ENCODE data around the gene HCRTR2.
"Not testable (repeated sequence)": the region's sequence is repeated elsewhere in the genome, so short reads cannot be mapped to it uniquely, and the experiment has no call there.

The HCRTR2 gene

GRCh38 chr6:55260181-55260580, 85.9 kb downstream of the HCRTR2 start:
- no peak for DNase-seq
- no peaks in the 10 kb centered on the region for H3K36me3 Mint-ChIP-seq (ENCODE audit: insufficient read depth)
- no peak for ATAC-seq (replicated peaks)
- H3K27ac Mint-ChIP-seq: no peak overlapping the region
- no peaks in the 10 kb centered on the region for H3K9me3 Mint-ChIP-seq
- H3K4me1 Mint-ChIP-seq (ENCODE audit: low read depth in 2 of 2): no peaks in the 10 kb centered on the region
- no peak overlapping the region for H3K4me3 Mint-ChIP-seq
- no peaks in the 10 kb centered on the region for H3K27me3 Mint-ChIP-seq

DNA sequence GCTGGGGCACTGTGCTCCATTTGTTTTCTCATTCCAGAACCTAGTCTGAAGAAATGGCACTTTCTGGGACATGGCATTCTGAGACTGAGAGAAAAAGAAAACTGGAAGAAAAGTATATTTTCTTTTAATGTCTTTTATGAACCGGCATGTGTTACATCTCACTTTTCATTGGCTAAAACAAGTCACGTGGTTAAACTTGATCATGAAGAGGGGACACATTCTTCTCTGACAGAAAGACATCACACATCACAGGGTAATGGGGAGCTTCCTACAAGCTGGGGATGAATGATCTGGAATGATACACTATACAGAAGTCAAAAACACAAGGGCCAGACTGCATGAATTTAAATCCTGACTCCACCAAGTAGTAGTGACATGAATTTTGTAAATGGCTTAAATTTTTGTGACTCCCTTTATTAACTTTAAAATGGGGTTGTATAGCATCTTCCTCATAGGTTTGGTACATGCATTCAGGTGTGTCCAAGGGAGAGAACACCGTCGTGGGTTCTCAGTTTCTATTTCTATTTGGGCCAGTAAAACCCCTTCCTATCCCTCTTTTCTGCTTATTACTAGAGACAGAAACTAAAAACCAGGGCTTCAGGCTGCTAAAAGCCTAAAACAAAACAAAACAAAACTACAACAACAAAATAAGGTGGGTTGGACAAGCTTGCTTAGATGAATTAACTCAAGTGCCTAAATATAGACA, 91.2 kb downstream of the HCRTR2 start:
- ATAC-seq (replicated peaks) (no peak), DNase-seq (no peak)
- Mint-ChIP-seq H3K36me3 (ENCODE audit: insufficient read depth) (no peaks in the 10 kb centered on the region), H3K27me3 (no peaks in the 10 kb centered on the region), H3K9me3 (peaks cover 0 to 15% of the 10 kb centered on the region in 2 donors), H3K4me3 (no peak overlapping the region), H3K27ac (no peak overlapping the region), H3K4me1 (ENCODE audit: low read depth in 2 of 2) (no peaks in the 10 kb centered on the region)

DNA sequence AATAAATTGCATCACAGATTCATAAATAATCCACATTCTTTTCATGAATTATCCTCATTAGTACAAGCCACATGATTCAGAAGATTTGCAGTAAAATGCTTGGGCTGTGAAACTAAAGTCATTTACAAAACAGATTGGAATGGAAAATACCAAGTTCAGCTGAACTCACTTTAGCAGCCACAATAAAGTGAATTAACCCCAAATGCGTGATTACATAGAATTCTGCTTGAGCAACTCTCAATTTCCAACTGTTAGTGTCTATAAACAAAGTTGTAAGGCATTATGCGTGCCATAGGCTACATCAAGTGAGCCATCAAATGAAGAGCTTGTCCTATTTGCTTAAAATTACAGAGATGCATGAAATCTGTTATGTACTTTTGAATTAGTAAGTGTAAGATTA, 92.6 kb downstream of the HCRTR2 start:
- Mint-ChIP-seq H3K4me3 (no peak overlapping the region), H3K4me1 (ENCODE audit: low read depth in 2 of 2) (no peaks in the 10 kb centered on the region), H3K9me3 (peaks cover 0 to 15% of the 10 kb centered on the region in 2 donors), H3K27me3 (no peaks in the 10 kb centered on the region), H3K36me3 (ENCODE audit: insufficient read depth) (no peaks in the 10 kb centered on the region), H3K27ac (no peak overlapping the region)
- no peak for ATAC-seq (replicated peaks)
- no peak for DNase-seq

DNA sequence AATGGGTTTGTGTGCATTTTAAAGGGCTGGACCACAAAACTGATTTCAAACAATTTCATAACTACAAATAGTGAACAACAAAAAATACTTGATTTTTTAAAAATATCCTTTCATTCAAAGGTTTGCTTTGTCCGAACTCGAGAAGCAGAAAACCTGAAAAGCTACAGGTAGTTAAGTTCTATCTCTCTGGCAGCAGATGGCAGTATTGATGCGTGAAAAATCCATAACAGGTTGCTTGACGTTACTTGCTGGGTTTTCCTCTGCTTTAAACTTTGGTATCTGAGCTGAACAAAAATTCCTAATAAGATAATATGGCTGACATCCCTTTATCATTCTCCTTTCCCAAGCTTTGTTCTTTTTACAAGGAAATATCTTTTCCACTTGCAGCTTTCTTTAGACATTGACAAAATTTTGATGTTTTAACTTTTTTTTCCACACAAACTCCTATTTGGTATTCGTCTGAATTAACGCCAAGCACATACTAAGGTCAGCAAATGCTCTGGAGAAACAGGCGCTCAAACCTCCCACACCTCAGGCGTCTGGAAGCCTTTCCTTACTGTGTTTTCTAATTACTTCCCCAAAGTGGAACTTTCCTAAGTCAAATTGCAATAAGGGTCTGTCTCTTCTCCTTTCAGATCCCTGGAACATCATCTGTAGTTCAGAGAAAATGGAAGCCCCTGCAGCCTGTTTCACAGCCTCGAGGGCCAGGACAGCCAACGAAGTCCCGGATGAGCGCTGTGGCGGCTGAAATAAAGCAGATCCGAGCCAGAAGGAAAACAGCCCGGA, 102.6 kb downstream of the HCRTR2 start:
- no peaks in the 10 kb centered on the region for H3K9me3 Mint-ChIP-seq
- ATAC-seq (replicated peaks) (no peak), DNase-seq (no peak)
- H3K36me3 Mint-ChIP-seq (ENCODE audit: insufficient read depth): no peaks in the 10 kb centered on the region
- H3K27ac Mint-ChIP-seq: no peak overlapping the region
- H3K4me3 Mint-ChIP-seq: no peak overlapping the region
- no peaks in the 10 kb centered on the region for H3K4me1 Mint-ChIP-seq (ENCODE audit: low read depth in 2 of 2)
- H3K27me3 Mint-ChIP-seq: no peaks in the 10 kb centered on the region

- Mint-ChIP-seq H3K27ac (no peak overlapping the region), H3K27me3 (no peaks in the 10 kb centered on the region), H3K4me1 (ENCODE audit: low read depth in 2 of 2) (no peaks in the 10 kb centered on the region), H3K4me3 (no peak overlapping the region), H3K9me3 (no peaks in the 10 kb centered on the region), H3K36me3 (ENCODE audit: insufficient read depth) (no peaks in the 10 kb centered on the region)
- DNase-seq (no peak), ATAC-seq (replicated peaks) (no peak)
Observed at GRCh38 chr6:55277646-55278045, 103.3 kb downstream of the HCRTR2 start.

DNA sequence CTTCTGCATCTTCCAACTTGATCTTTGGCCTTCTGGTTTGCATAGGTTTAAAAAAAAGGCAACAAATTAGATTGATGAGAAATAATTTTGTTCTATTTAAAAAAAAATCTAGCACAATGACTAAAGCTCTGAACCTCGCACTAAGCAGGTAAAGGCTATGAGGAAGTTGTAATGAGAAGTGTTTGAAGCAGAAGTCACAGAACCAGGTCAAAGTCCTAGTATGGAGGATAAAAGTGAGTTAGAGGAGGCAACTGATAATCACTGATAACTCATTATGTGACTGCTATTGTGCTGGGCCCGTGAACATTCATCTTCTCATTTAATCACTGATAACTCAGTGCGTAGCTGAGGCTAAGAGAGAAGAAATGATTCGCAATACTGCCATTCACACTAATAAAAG, 106.9 kb downstream of the HCRTR2 start:
- H3K4me3 Mint-ChIP-seq: no peak overlapping the region
- H3K27ac Mint-ChIP-seq: no peak overlapping the region
- no peak for DNase-seq
- no peaks in the 10 kb centered on the region for H3K4me1 Mint-ChIP-seq (ENCODE audit: low read depth in 2 of 2)
- H3K36me3 Mint-ChIP-seq (ENCODE audit: insufficient read depth): no peaks in the 10 kb centered on the region
- H3K9me3 Mint-ChIP-seq: no peaks in the 10 kb centered on the region
- no peak for ATAC-seq (replicated peaks)
- no peaks in the 10 kb centered on the region for H3K27me3 Mint-ChIP-seq

DNA sequence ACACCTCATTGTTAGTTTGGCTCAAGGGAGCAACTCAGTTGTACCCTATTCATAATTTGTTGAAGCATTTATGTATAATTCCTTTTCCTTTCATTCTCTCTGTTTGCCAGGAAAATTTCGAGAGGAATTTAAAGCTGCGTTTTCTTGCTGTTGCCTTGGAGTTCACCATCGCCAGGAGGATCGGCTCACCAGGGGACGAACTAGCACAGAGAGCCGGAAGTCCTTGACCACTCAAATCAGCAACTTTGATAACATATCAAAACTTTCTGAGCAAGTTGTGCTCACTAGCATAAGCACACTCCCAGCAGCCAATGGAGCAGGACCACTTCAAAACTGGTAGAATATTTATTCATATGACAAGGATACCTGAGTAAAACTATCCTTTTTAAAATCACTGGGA, 107.8 kb downstream of the HCRTR2 start:
- H3K27me3 Mint-ChIP-seq: no peaks in the 10 kb centered on the region
- no peaks in the 10 kb centered on the region for H3K36me3 Mint-ChIP-seq (ENCODE audit: insufficient read depth)
- no peak for ATAC-seq (replicated peaks)
- H3K9me3 Mint-ChIP-seq: no peaks in the 10 kb centered on the region
- H3K4me1 Mint-ChIP-seq (ENCODE audit: low read depth in 2 of 2): no peaks in the 10 kb centered on the region
- no peak for DNase-seq
- H3K27ac Mint-ChIP-seq: no peak overlapping the region
- no peak overlapping the region for H3K4me3 Mint-ChIP-seq

- DNase-seq: no peak
- Mint-ChIP-seq H3K9me3 (peaks cover 0 to 5% of the 10 kb centered on the region in 2 donors), H3K36me3 (ENCODE audit: insufficient read depth) (no peaks in the 10 kb centered on the region), H3K4me1 (ENCODE audit: low read depth in 2 of 2) (no peaks in the 10 kb centered on the region), H3K4me3 (no peak overlapping the region), H3K27me3 (no peaks in the 10 kb centered on the region), H3K27ac (no peak overlapping the region)
- ATAC-seq (replicated peaks): no peak
Observed at GRCh38 chr6:55286824-55287223, 112.5 kb downstream of the HCRTR2 start.

- H3K27me3 Mint-ChIP-seq: no peaks in the 10 kb centered on the region
- no peak overlapping the region for H3K4me3 Mint-ChIP-seq
Observed at GRCh38 chr6:55290736-55291135, 116.4 kb downstream of the HCRTR2 start.

GRCh38 chr6:55293116-55293515, 118.8 kb downstream of the HCRTR2 start:
- no peak overlapping the region for H3K4me3 Mint-ChIP-seq
- H3K27ac Mint-ChIP-seq: no peak overlapping the region
- peaks cover 0 to 5% of the 10 kb centered on the region in 2 donors for H3K9me3 Mint-ChIP-seq
- H3K36me3 Mint-ChIP-seq (ENCODE audit: insufficient read depth): no peaks in the 10 kb centered on the region
- H3K27me3 Mint-ChIP-seq: no peaks in the 10 kb centered on the region
- ATAC-seq (replicated peaks): no peak
- no peaks in the 10 kb centered on the region for H3K4me1 Mint-ChIP-seq (ENCODE audit: low read depth in 2 of 2)
- no peak for DNase-seq

More at GRCh38 chr6:55290736-55291135, 116.4 kb downstream of the HCRTR2 start:
- DNase-seq: no peak
- peaks cover 0 to 5% of the 10 kb centered on the region in 2 donors for H3K9me3 Mint-ChIP-seq
- no peak for ATAC-seq (replicated peaks)
- H3K4me1 Mint-ChIP-seq (ENCODE audit: low read depth in 2 of 2): no peaks in the 10 kb centered on the region
- no peaks in the 10 kb centered on the region for H3K36me3 Mint-ChIP-seq (ENCODE audit: insufficient read depth)
- no peak overlapping the region for H3K27ac Mint-ChIP-seq

DNA sequence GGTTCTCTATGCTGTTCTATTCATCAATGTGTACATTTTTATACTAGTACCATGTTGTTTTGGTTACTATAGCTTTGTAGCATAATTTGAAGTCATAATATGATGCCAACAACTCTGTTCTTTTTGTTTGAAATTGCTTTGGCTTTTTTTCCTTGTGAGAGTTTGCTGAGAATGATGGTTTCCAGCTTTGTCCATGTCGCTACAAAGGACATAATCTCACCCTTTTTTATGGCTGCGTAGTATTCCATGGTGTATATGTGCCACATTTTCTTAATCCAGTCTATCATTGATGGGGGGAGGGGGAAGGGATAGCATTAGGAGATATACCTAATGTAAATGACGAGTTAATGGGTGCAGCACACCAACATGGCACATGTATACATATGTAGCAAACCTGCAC, 122.9 kb downstream of the HCRTR2 start:
- not testable (repeated sequence) for H3K4me3 Mint-ChIP-seq; H3K4me1 Mint-ChIP-seq (ENCODE audit: low read depth in 2 of 2); H3K36me3 Mint-ChIP-seq (ENCODE audit: insufficient read depth); ATAC-seq (replicated peaks); DNase-seq; H3K27me3 Mint-ChIP-seq; H3K9me3 Mint-ChIP-seq; H3K27ac Mint-ChIP-seq

- no peak overlapping the region for H3K4me3 Mint-ChIP-seq
- no peaks in the 10 kb centered on the region for H3K4me1 Mint-ChIP-seq (ENCODE audit: low read depth in 2 of 2)
- H3K27ac Mint-ChIP-seq: no peak overlapping the region
- H3K9me3 Mint-ChIP-seq: peaks cover 3 to 9% of the 10 kb centered on the region in 2 donors
- no peaks in the 10 kb centered on the region for H3K36me3 Mint-ChIP-seq (ENCODE audit: insufficient read depth)
- no peak for ATAC-seq (replicated peaks)
- no peaks in the 10 kb centered on the region for H3K27me3 Mint-ChIP-seq
- no peak for DNase-seq
Observed at GRCh38 chr6:55299286-55299985, 125.1 kb downstream of the HCRTR2 start.

DNA sequence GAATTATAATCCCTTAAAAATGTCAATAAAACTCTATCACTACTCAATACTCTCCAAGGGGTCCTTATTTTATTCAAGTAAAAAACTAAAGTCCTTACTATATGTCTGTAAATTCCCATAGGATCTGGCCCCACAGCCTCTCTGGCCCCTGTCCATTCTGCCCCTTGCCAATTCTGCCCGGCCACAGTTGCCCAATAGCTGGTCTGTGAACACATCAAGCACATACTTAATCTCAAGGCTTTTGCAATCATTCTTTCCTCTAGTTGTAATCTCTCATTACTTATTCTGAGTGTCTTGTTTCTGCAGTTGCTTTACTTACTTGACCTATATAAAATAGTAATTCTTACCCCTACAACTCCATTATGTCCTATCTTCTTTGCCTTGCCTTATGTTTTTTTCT, 130.4 kb downstream of the HCRTR2 start:
- Mint-ChIP-seq H3K4me1 (ENCODE audit: low read depth in 2 of 2) (no peaks in the 10 kb centered on the region), H3K27me3 (no peaks in the 10 kb centered on the region), H3K4me3 (no peak overlapping the region), H3K36me3 (ENCODE audit: insufficient read depth) (no peaks in the 10 kb centered on the region), H3K9me3 (peaks cover 15% of the 10 kb centered on the region in 2 donors), H3K27ac (no peak overlapping the region)
- ATAC-seq (replicated peaks) (no peak), DNase-seq (no peak)
